ENCODE results near the gene RNASE7.

RNASE7 gene

GRCh38 chr14:21084998-21085853 is 43.1 kb downstream of the RNASE7 start:
- Histone ChIP-seq H4K20me1 (ENCODE audit: control insufficient read depth, insufficient read depth, low read depth, low read length) (peaks cover 2% of the 10 kb centered on the region; the same call in 1 of the 2 replicates), H3K36me3 (ENCODE audit: control insufficient read depth, low read length) (no peaks in the 10 kb centered on the region), H3K4me1 (ENCODE audit: control insufficient read depth, low read length) (peaks cover 6% of the 10 kb centered on the region), H3K4me2 (ENCODE audit: low read length) (no peak overlapping the region), H3F3A (ENCODE audit: control insufficient read depth, insufficient read depth) (no peaks in the 10 kb centered on the region), H3K27me3 (ENCODE audit: control insufficient read depth, low read length) (no peaks in the 10 kb centered on the region), H3K9me3 (ENCODE audit: control insufficient read depth, insufficient read depth, low read length) (no peaks in the 10 kb centered on the region), H3K79me2 (ENCODE audit: control insufficient read depth, low read length) (no peaks in the 10 kb centered on the region), H3K9me2 (replicated peaks; ENCODE audit: control insufficient read depth, low read length) (no peaks in the 10 kb centered on the region), H3K27ac (ENCODE audit: low read depth, low read length) (no peak overlapping the region), H3K4me3 (ENCODE audit: low read length) (no peak overlapping the region)
- no peak for TF ChIP-seq EZH2phosphoT487 (IDR thresholded peaks at IDR 0.05; ENCODE audit: borderline replicate concordance, low read length)
- no peak for TF ChIP-seq CTCF (IDR thresholded peaks at IDR 0.05; ENCODE audit: low read depth, low read length, poor library complexity, severe bottlenecking)

GRCh38 chr14:21086908-21087293 is 44.7 kb downstream of the RNASE7 start:
- no peak for TF ChIP-seq CTCF (IDR thresholded peaks at IDR 0.05; ENCODE audit: low read depth, low read length, poor library complexity, severe bottlenecking)
- no peak for TF ChIP-seq EZH2phosphoT487 (IDR thresholded peaks at IDR 0.05; ENCODE audit: borderline replicate concordance, low read length)
- Histone ChIP-seq H3F3A (ENCODE audit: control insufficient read depth, insufficient read depth) (no peaks in the 10 kb centered on the region), H3K4me2 (ENCODE audit: low read length) (no peak overlapping the region), H3K27ac (ENCODE audit: low read depth, low read length) (no peak overlapping the region), H3K9me2 (replicated peaks; ENCODE audit: control insufficient read depth, low read length) (no peaks in the 10 kb centered on the region), H3K36me3 (ENCODE audit: control insufficient read depth, low read length) (no peaks in the 10 kb centered on the region), H3K27me3 (ENCODE audit: control insufficient read depth, low read length) (no peaks in the 10 kb centered on the region), H3K9me3 (ENCODE audit: control insufficient read depth, insufficient read depth, low read length) (no peaks in the 10 kb centered on the region), H3K79me2 (ENCODE audit: control insufficient read depth, low read length) (no peaks in the 10 kb centered on the region), H3K4me1 (ENCODE audit: control insufficient read depth, low read length) (peaks cover 6% of the 10 kb centered on the region), H3K4me3 (ENCODE audit: low read length) (no peak overlapping the region), H4K20me1 (ENCODE audit: control insufficient read depth, insufficient read depth, low read depth, low read length) (peaks cover 2% of the 10 kb centered on the region; the same call in 1 of the 2 replicates)

GRCh38 chr14:21087294-21088091 is 45.3 kb downstream of the RNASE7 start:
- Histone ChIP-seq H4K20me1 (ENCODE audit: control insufficient read depth, insufficient read depth, low read depth, low read length) (peaks cover 2% of the 10 kb centered on the region; the same call in 1 of the 2 replicates), H3K27ac (ENCODE audit: low read depth, low read length) (no peak overlapping the region), H3K4me3 (ENCODE audit: low read length) (no peak overlapping the region), H3F3A (ENCODE audit: control insufficient read depth, insufficient read depth) (no peaks in the 10 kb centered on the region), H3K4me2 (ENCODE audit: low read length) (no peak overlapping the region), H3K9me2 (replicated peaks; ENCODE audit: control insufficient read depth, low read length) (no peaks in the 10 kb centered on the region), H3K36me3 (ENCODE audit: control insufficient read depth, low read length) (0 out of 2 replicates have a peak, but pooled peaks cover 3% of the 10 kb centered on the region), H3K4me1 (ENCODE audit: control insufficient read depth, low read length) (peaks cover 9% of the 10 kb centered on the region), H3K79me2 (ENCODE audit: control insufficient read depth, low read length) (no peaks in the 10 kb centered on the region), H3K27me3 (ENCODE audit: control insufficient read depth, low read length) (no peaks in the 10 kb centered on the region), H3K9me3 (ENCODE audit: control insufficient read depth, insufficient read depth, low read length) (no peaks in the 10 kb centered on the region)
- TF ChIP-seq CTCF (IDR thresholded peaks at IDR 0.05; ENCODE audit: low read depth, low read length, poor library complexity, severe bottlenecking) (no peak), EZH2phosphoT487 (IDR thresholded peaks at IDR 0.05; ENCODE audit: borderline replicate concordance, low read length) (no peak)

Measured in DOHH2 (cell line).